ENCODE results near the gene FGFRL1.

Gene FGFRL1

GRCh38 chr4:1058997-1059665 is 47.7 kb downstream of the FGFRL1 start:
- Histone ChIP-seq H3K4me3 (replicated peaks; ENCODE audit: insufficient read depth, low read length) (no peak overlapping the region), H3K27me3 (ENCODE audit: insufficient read depth, poor library complexity, severe bottlenecking) (peaks cover 7% of the 10 kb centered on the region), H3K27ac (replicated peaks) (no peak overlapping the region)
- no peak for DNase-seq (ENCODE audit: low read depth in 1 of 2, low spot score in 1 of 2)
- no peak for TF ChIP-seq POLR2AphosphoS5 (IDR thresholded peaks at IDR 0.05; ENCODE audit: low read depth)
- no peak for TF ChIP-seq GABPA (IDR thresholded peaks at IDR 0.05; ENCODE audit: low read depth)
- TF ChIP-seq REST (IDR thresholded peaks at IDR 0.05; ENCODE audit: insufficient replicate concordance, low read depth): no peak
- TF ChIP-seq CTCF (IDR thresholded peaks at IDR 0.05; ENCODE audit: insufficient read depth, low read length): no peak
- no peak for TF ChIP-seq SPI1 (IDR thresholded peaks at IDR 0.05; ENCODE audit: borderline replicate concordance, low read depth)

- DNase-seq (ENCODE audit: low read depth in 1 of 2, low spot score in 1 of 2): no peak
- TF ChIP-seq SPI1 (IDR thresholded peaks at IDR 0.05; ENCODE audit: borderline replicate concordance, low read depth) (no peak), REST (IDR thresholded peaks at IDR 0.05; ENCODE audit: insufficient replicate concordance, low read depth) (no peak), POLR2AphosphoS5 (IDR thresholded peaks at IDR 0.05; ENCODE audit: low read depth) (no peak), GABPA (IDR thresholded peaks at IDR 0.05; ENCODE audit: low read depth) (no peak), CTCF (IDR thresholded peaks at IDR 0.05; ENCODE audit: insufficient read depth, low read length) (no peak)
Measured at GRCh38 chr4:1060121-1060520, 48.7 kb downstream of the FGFRL1 start.

GRCh38 chr4:1060621-1061020 is 49.2 kb downstream of the FGFRL1 start:
- no peak for TF ChIP-seq REST (IDR thresholded peaks at IDR 0.05; ENCODE audit: insufficient replicate concordance, low read depth)
- TF ChIP-seq SPI1 (IDR thresholded peaks at IDR 0.05; ENCODE audit: borderline replicate concordance, low read depth): no peak
- TF ChIP-seq CTCF (IDR thresholded peaks at IDR 0.05; ENCODE audit: insufficient read depth, low read length): no peak
- no peak for TF ChIP-seq GABPA (IDR thresholded peaks at IDR 0.05; ENCODE audit: low read depth)
- TF ChIP-seq POLR2AphosphoS5 (IDR thresholded peaks at IDR 0.05; ENCODE audit: low read depth): no peak
- no peak overlapping the region for H3K27ac ChIP-seq (replicated peaks)
- no peak overlapping the region for H3K4me3 ChIP-seq (replicated peaks; ENCODE audit: insufficient read depth, low read length)
- DNase-seq (ENCODE audit: low read depth in 1 of 2, low spot score in 1 of 2): no peak
- peaks cover 3% of the 10 kb centered on the region for H3K27me3 ChIP-seq (ENCODE audit: insufficient read depth, poor library complexity, severe bottlenecking)

More at GRCh38 chr4:1060121-1060520, 48.7 kb downstream of the FGFRL1 start:
- peaks cover 7% of the 10 kb centered on the region for H3K27me3 ChIP-seq (ENCODE audit: insufficient read depth, poor library complexity, severe bottlenecking)
- no peak overlapping the region for H3K4me3 ChIP-seq (replicated peaks; ENCODE audit: insufficient read depth, low read length)
- H3K27ac ChIP-seq (replicated peaks): no peak overlapping the region
